ENCODE results near the gene FYN.
"Not testable (repeated sequence)": the region's sequence is repeated elsewhere in the genome, so short reads cannot be mapped to it uniquely, and the experiment has no call there.

The FYN gene

DNA sequence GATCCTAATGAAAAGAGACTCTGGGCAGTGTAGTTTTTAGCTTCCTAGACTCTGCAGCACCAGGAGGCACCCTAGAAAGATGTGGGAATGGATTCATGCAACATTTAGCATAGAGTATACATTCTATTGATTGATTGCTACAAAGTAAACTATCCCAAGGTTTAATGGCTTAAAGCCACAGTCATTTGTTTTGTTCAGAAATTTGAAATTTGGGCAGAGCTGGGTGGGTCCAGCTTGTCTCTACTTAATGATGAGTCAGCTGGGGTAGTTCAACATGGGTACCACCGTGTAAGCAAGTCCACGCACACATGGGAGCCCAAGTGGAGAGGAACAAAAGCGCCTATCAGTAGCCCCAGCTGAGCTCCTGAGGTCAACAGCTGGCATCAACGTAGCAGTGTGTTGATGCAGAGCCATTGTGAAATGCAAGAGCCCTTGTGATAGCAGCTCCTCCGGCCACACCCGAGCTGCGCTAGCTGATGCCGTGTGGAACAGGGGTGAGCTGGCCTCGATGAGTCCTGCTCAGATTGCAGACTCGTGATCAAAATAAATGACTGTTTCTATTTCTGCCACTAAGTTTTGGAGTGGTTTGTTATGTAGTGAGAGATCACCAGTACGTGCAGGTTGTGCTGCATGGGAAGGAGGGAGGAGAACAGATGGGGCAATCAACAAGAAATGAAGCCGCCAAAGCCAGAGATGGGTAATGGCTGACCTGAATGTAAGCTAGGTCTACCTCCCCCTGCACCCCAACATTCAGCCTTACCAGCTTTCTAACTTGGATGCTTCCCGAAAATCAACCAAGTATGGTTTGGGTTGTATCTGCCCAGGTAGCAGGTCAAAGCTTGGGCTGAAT, 221.8 kb downstream of the FYN start:
- intact Hi-C loops (cut with DNase I) = no loop called here
- DNase-seq = peak in 2 of 42 donors; percentile 23 to 43

DNA sequence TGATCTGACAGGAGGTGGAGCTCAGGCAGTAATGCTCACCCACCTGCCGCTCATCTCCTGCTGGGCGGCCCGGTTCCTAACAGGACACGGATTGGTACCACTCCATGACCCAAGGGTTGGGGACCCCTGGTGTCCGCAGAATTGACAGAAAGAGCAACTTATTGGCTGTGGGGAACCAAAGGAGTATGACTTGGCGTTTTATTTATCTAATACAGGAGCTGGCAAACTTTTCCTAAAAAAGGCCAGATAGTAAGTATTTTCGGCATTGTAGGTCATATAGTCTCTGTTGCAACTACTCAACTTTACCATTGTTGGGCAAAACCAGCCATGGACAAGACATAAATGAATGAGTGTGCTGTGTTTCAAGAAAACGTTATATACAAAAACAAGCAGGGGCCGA, 223.2 kb downstream of the FYN start:
- DNase-seq = peak in 1 of 42 donors; percentile 26

DNA sequence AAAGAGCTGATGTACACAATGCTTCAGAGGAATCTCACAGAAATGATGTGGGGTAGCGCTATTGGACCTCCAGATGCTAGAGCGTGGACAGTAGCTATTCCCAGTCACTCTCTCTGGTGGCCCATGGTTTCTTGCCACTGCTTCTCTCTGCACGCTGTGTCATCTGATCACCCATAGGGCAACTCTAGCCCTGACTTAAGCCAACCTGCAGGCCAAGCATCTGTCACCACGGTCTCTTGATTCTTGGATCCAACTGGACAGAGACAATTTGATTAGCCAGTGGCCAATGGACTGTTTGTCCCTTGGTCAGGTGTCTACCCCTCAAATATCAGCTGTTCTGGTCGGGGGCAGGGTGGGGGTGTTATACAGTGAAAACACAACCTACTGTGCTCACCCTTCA, 225.2 kb downstream of the FYN start:
- intact Hi-C loops (cut with DNase I) = no loop called here
- DNase-seq = peak in 1 of 42 donors; percentile 14

More for the DNA sequence above, 223.2 kb downstream of the FYN start:
- intact Hi-C loops (cut with DNase I) = no loop called here

DNA sequence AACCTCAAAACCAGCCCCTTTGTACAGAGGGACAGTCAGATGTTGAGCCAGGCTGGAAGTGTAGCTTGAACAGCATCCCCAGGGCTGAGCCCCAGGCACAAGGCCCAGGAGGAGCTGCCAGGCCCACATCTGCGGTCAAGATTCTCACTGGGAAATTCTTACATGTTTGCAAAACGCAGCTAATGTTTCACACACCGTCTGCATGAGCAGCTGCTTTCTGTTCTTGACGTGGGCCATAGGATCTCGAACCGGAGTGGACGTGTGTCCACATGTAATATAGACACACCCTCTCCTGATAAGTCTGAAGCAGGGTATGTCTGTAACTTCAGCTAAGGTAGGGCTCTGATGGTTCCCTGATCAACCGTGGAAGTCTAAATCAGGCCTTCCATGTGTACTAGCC, 226.3 kb downstream of the FYN start:
- DNase-seq = peak in 1 of 42 donors; percentile 22
- intact Hi-C loops (cut with DNase I) = no loop called here

DNA sequence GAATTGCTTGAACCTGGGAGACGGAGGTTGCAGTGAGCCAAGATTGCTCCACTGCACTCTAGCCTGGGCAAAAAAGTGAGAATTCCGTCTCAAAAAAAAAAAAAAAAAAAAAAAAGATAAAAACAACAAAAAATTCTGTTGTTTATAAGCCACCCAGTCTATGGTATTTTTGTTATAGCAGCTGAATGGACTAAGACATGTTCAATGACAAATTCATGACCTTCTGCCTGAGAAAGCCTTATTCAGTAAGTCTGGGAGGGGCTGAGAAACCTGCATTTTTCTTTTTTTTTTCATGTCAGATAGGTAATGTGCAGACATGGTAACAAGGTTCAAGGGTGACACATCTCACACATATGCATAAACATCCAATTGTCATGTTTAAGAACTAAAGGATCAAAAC, 227.2 kb downstream of the FYN start:
- intact Hi-C loops (cut with DNase I) = no loop called here
- DNase-seq = no peak

DNA sequence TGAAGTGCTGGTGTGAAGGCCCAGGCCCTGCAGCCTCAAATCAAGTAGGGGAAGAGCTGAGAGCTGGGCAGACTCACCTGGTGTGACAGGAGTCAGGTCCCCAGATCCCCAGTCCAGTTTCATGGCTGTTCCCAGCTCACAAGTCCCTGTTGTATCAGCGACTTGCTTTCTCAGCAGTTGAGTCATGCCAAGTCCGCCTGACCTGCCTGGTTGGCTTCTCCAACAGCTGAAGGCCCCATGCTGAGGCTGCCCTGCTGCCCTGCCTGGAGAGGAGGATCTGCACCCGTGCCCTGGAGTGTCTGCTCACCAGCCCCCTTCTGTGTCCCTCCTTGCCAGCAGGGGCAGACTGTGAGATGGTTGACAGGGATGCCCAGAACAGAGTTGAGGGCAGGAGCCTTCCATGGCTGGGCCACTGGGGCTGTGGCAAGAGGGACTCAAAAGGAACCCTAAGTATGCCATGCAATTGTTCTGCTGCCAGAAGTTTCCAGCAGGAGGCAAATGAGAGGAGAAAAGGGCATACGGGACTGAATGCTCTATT, 228.3 kb downstream of the FYN start:
- peak in 1 of 42 donors; percentile 36 for DNase-seq
- intact Hi-C loops (cut with DNase I) = no loop called here

DNA sequence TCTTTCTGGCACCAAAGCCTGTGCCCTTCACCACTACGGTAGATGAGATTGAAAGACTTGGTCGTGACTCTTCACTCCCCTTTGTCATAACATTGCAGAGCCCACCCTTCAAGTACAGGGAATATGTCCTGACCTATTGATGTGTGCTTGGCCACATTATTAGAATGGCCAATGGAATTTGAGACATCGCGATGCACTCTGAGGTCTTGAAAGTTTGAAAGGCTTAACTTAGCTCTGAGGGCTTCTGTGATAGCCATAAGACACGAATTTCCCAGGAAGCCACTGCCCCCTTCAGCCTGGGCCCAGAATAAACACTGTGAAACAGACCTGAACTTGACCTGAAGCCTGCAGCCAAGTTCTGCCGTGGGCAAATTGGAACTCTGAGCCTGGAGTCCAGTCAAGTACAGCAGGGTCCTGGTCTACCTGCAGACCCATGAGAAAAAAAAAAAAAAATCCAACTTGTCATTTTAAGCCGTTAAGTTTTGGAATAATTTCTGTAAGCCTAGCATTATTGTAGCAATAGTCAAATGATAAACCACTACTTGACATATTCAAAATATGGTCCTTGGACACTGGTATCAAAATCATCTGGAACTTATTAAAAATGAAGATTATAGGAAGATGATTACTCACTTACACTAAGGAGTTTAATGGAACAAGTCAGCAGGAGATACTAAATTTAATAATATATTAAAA, 230.6 kb downstream of the FYN start:
- intact Hi-C loops (cut with DNase I) = no loop called here
- DNase-seq = peak in 41 of 42 donors; percentile 19 to 81 (median 57)

DNA sequence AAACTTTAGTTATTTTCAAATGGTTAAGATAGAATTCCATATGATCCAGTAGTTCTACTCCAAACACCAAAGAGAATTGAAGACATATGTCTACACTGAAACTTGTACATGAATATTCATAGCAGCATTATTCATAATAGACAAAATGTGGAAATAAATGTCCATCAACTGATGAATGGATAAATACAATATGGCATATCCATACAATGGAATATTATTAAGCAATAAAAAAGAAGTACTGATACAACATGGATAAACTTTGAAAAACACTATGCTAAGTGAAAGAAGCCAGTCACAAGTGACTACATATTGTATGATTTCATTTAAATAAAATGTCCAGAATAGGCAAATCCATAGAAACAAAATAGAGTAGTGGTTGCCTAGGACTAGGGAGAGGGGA, 234.0 kb downstream of the FYN start:
- intact Hi-C loops (cut with DNase I) = no loop called here
- DNase-seq = no peak

DNA sequence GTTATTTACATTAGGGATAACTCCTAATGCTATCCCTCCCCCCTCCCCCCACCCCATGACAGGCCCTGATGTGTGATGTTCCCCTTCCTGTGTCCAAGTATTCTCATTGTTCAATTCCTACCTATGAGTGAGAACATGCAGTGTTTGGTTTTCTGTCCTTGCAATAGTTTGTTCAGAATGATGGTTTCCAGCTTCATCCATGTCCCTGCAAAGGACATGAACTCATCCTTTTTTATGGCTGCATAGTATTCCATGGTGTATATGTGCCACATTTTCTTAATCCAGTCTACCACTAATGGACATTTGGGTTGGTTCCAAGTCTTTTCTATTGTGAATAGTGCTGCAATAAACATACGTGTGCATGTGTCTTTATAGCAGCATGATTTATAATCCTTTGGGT, 238.3 kb downstream of the FYN start:
- intact Hi-C loops (cut with DNase I); DNase-seq: not testable (repeated sequence)

DNA sequence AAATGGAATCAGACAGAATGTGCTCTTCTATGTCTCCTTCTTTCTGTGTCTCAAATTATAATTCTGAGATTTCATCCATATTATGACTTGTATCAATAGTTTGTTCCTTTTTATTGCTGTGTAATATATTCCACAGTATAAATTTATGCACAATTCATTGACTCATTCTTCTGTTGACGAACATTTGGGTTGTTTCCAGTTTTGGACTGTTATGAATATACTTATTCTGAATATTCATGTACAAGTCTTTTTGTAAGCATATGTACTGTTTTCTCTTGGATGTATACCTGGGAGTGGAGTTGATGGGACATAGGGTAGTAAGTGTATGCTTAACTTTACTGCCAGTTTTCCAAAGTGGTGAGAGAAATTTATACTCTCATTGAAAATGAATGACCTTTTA, 239.4 kb downstream of the FYN start:
- no peak for DNase-seq
- intact Hi-C loops (cut with DNase I) = no loop called here

DNA sequence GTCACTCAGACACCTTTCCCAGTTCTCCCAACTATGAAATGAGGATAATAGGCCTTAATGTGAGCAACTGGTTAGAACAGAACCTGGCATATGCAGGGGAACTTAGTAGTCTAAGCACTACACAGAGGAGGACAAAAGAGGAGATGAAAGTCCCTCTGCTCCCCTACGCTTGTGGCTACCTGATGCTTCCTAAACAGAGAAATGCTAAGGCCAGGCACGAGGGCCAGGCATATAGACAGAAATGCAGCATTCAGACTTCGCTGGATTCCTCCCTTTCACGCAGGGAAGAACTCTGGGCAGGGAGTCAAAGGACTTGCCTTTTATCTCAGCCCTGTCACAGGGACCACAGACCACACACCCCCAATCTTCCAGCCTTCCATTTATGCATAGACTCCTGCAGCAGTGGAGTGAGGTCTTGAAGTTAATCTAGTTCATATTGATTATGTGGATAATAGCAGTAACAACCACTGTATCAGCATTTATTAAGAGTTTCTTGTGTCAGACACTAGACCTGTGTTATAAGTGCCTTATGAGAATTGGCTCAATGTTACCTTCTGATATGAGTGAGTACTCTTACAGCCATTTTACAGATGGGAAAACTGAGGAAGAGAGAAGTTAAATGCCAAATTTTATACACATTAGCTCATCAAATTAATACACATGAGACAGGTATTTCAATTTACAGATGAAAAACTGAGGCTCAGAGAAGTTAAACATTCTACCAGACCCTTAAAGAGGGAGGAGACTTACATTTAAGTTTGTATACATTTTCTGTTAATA, 240.6 kb downstream of the FYN start:
- intact Hi-C loops (cut with DNase I) = no loop called here
- DNase-seq = no peak

DNA sequence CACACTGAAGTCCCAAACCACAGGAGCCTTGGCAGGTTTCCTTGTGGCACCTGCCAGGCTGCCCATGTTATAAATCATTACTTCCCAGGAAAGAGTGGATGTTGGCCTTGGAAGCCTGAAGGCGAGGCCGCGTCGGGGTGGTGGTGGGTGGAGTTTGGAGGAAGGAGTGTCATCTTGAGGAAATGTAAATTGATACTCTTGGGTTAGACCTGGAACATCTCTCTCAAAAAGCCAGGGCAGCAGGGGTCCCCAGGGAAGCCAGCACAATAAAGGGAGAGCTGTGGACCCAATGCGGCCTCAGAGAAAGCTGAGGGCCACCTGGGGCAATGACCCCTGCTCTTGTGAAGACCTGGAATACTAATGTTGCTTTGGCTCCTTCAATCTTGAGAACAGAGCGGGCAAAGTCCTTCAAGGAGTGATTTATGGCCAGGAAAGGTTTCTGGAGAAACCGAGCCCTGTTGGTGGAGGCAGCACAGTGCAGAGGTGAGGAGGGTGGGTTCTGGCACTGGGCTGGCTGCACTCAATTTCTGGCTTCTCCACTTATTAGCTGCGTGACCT, 241.3 kb downstream of the FYN start:
- no peak for DNase-seq
- intact Hi-C loops (cut with DNase I) = no loop called here

DNA sequence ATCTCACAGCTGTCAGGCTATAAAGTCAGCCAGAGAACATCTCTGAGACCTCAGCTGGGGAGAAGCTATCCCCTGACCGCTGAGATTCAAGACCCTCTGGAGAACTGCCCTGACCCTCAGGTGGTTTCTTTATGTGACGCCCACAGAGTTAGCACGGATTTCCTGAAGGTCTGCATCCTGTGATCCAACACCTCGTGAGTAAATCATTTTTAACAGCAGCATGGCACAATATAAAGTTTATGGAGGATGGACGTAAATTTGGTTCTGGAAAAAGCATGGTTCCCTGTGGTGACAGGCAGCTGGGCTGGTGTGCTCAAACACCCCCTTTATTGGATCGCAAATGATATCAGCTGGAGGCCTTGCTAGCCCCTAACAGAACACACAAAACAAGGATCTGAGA, 242.2 kb downstream of the FYN start:
- intact Hi-C loops (cut with DNase I) = no loop called here
- no peak for DNase-seq

DNA sequence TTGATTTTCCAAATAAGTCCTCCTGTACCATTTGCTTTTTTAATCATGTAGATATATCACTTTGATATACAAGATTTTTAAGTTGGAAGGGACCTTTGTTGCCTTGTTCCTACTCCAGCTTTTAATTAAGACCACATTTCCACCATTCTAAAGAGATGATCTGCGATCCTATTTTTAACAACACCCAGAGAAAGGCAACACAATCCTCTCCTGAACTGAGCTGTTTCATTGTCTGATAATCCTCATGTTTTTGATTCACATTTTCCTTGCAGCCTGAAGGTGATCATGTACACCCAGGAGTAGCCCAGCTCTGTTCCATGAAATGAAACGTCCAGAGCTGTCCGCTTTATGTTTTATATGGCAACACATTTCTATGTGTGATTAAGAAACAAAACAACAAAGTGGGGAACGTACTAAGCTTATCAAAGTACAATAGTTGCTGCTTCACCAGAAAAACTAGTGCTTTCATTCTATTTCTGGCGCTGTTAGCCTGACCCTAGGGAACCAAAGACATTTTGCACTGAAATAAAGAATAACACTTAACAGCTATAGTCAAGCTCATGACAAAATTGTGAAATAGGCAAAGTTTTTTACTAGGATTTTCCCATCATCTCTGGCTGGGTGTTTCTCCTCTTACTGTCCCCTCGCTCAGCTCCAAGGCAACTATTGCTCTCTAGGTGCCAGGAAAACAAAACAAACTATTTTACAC, 245.0 kb downstream of the FYN start:
- DNase-seq = no peak
- intact Hi-C loops (cut with DNase I) = no loop called here

DNA sequence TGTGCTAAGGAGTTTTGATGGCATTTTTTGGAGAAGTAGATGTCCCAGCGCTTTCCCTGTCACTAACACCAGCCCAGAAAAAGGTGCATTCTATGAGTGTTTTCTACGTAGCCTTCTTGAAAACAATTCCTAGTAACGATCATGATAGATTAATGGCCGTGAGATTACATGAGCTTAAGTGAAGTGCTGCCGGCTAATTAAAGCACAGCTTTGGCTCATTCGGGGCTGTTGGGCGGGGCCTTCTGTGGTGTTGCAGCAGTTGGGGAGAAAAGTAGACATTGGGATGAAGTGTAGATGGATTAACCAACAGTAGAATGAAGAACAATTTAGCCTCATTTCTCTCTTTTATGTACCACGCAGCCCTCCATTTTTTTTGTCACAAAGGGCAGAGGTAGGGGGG, 246.8 kb downstream of the FYN start:
- intact Hi-C loops (cut with DNase I) = no loop called here
- DNase-seq = peak in 1 of 42 donors; percentile 32

DNA sequence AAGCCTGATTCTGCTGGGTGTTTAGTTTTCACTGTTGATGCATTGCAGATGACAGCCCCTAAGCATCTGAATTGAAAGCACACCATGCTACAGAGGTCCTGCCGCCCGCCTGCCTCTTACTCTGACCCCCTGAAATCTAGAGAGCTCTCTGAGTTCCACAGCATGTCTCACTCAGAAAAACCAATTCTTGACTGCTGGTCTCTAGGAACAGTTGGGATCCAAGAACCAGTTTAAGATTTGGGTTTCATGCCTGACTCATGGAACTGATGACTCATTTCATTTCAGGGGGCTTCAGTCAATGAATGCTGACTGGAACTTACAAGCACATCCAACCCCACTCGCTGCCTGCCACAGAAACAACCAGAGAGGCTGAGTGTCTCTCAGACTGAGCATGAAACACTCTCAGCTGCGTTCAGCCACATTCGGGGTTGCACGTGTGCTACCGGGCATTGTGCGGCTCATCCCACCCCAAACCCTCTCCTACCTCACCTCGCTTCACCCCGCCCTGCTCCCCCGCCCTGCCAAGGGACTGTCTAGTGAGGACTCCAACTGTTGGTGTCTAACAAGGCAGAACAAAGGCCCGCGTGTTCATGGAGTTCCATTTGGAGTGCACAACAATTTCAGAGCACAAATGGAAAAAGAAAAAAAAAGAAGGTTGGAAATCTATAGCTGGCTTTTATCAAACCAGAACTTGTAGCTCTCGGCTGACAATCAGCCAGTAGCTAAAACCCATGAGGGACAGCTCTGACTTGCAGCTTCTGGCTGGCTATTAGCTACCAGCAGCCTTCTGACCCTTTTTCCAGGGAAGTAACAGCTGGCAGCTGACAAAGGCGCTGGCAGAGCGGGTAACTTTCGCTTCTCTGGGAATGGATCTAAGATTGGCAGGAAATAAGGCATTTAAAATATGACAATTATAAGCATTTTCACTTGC, 247.5 kb downstream of the FYN start:
- peak in 41 of 42 donors; percentile 20 to 79 (median 47) for DNase-seq
- intact Hi-C loops (cut with DNase I) = no loop called here

DNA sequence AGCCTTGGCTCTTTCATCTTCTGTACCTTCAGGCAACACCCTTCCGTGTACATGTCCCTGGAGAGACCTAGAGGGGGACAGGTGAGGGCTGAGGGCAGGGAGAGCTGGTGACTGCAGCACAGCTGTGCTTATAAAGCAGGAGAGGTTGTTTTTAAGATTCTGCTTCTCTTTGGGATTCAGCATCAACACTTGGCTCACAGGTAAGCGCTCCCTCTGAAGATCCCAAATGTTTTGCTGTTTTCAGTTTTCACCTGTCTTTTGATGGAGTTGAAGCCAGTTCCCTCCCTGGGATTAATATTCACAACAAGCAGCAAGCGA, 248.2 kb downstream of the FYN start:
- DNase-seq = no peak
- intact Hi-C loops (cut with DNase I) = no loop called here
